Activated CD4-positive, alpha-beta T cell treated with anti-CD3 and anti-CD28 coated beads for 4 hours (primary cell): ENCODE results near the gene VPS54.
"Not testable (repeated sequence)": the region's sequence is repeated elsewhere in the genome, so short reads cannot be mapped to it uniquely, and the experiment has no call there.

Source experiments
- DNase-seq, 2 donors: peaks; one replicate each; pipeline ENCODE4 v3.0.0-alpha.2; 2020

Gene VPS54

DNA sequence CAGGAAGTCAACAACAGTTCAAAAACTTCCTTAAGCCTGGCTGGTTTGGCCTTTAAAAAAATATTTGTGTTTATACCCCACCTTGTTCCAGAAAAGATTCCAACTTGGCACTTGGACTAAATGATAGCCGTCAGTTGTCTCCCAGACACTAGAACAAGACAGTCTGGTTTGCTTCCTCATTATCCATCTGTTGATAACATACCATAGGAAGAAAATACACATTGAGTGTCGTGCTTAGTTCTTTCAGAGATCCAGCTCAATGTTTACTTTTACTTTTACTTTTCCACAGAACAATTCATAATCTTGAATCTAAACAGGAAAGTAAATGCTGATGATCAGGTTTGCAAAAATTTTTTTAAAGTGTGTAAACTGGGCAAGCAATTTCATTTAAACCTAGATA, 2.4 kb upstream of the VPS54 start:
- DNase-seq: no peak

DNA sequence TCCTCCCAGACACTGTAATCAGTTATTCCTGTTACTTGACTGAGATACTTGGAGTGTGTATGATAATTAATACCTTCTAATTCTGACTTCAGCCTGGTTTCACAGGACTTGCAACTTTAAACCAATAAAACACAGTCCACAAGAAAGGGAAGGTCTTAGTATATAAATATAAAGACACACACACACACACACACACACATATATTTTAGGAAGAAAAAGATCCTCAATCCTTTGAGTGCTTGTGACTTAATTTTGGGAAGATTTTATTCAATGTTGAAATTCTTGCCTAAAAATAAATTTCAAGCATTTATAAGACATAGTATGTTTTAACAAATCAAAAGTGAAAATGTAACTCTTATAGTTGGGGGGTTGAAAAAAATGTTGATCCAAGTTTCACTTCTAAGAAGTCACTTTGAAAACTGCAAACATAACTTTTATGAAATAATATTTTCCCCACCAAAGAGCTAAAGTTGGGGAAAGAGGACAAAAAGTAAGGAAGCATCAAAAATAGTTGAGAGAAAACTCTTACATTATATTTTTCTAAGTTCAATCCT, 824 bp upstream of the VPS54 start:
- DNase-seq: no peak

DNA sequence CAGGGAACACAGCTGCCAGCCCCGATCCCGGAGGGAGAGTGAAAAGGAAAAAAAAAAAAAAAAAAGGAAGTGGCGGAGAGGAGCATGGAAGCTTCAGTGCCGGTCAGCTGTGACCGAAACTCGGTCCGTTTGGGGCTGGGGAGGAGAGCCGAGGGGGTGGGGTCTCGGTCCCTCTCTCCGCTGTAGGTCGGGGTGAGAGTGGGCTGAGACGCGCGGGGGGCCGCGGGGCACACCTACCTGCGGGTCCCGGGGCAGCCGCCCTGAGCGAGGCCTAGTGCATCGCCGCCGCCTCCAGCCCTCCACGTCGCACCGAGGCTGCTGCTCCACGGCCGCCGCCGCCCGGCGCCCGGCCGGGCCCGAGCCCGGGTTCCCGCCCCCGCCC, 536 bp downstream of the VPS54 start:
- peak; percentile 29 to 41 for DNase-seq

DNA sequence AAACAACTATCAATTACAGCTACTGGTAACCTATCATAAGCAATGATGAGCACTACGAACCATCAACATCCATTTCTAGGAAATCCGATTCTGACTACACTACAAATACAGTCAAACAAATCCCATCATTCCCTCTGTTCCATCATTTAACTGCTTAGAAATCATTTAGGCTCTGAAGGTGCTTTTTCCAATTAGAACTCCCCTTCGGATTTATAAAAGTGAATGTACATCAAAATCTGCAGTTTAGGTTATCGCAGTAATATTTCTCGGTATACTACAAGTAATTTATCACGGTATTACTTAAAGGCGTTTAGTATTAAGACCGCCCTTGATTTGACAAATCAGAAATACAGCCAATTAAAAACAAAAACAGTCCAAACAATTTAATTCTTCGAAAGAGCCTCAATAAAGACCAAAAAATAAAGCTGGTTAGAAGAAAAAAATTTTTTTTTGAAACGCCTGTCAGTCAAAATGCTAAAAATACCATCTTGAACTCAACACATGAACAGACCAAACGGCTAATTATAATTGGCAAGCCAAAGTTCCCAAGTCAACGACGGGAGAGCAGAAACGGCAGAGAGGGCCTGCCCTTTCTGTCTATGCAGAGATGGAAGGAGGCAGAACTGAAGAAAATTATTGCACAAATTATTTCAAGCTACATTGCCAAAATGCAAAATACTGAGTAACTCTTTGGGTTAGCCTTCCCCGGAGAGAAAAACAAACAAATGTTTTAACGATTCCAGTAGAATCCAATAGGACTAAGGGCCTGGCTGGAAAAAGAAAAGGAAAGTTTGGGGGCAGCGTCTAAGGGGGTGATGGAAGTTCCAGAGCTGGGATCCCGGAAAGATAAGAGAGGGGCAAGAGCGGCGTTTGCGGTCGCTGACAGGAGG, 1.2 kb downstream of the VPS54 start:
- DNase-seq: no peak

DNA sequence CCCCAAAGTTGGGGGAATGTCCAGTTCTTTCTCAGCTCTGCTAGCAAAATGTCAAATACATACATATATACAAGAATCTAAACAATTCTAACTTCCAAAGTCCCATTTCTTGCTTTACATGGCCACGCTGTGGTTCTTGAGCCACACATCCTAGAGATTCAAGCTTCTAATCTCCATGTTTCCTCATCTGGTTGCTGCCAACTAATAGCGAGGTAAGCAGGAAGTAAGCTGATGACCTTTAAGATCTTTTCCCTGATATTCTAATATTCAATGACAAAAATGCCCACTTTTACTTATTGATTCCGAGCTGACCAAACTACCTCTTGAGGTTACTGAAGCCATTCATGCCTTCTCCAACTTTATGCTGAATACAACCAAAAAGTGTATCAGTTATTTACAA, 3.3 kb downstream of the VPS54 start:
- no peak for DNase-seq

DNA sequence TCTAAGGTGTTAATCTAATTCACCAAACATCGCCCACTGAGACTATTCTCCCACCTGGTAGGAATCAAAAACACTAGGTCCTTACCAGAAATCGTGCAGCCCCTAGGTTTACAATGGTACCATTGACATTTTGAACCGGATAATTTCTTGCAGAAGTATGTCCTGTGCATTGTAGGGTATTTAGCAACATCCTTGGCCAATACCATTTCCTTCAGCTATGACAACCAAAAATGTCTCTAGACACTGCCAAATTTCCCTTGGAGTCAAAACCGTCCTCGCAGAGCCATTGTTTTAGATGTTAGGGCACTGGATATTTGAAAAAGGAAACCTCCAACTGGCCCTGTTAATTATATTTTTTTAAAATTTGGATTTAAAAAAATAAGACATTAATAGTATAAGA, 3.8 kb downstream of the VPS54 start:
- no peak for DNase-seq

DNA sequence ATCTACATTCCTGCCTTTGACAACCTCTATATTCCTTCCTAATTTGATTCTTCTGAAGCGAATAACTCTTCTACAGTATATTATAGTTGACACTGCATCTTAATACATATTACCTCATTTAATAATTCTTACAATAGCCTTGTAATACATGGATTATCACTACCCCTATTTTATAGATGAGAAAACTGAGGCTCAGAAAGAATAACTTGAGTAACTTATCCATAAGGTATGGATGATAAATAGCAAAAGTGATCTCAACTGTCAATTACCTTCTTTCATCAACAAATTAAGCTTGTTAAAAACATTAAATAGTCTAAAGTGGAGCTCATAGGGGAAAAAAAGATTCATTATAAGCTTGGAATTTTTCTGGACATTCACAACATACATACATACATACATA, 4.6 kb downstream of the VPS54 start:
- DNase-seq: no peak

DNA sequence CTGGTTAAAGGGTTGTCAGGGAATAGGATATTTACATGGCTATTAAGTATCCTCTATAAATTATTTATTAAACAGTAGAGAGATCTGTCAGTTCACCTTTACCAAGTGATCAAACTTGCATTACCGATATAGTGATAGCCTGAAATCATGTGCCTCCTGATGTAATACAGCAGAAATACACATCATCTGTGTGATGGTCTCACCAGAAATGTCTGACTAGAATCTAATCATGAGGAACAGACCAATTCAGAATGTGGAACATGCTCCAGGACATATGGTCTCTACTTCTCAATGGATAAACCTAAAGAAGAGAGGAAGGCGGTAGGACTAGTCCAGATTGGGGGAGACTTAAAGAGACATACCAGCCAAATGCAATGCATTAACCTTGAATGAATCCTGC, 6.2 kb downstream of the VPS54 start:
- no peak for DNase-seq

DNA sequence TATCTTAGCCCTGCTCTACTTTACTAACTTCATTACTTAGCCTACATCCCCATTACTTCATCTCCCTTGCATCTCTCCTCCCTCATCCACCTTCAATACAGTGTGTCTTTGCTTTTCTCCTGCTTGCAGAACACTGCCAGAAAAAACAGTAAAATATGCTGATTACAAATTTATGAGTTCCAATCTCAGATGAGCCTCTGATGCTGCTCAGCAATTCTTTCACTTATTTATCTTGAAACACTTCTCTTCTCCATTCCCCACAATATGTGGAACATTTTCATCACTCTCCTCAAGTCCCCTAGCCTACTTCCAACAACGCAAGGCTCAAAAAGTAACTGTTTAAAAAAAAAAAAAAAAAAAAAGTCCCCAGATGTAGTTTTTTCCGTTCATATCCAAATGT, 7.1 kb downstream of the VPS54 start:
- no peak for DNase-seq

DNA sequence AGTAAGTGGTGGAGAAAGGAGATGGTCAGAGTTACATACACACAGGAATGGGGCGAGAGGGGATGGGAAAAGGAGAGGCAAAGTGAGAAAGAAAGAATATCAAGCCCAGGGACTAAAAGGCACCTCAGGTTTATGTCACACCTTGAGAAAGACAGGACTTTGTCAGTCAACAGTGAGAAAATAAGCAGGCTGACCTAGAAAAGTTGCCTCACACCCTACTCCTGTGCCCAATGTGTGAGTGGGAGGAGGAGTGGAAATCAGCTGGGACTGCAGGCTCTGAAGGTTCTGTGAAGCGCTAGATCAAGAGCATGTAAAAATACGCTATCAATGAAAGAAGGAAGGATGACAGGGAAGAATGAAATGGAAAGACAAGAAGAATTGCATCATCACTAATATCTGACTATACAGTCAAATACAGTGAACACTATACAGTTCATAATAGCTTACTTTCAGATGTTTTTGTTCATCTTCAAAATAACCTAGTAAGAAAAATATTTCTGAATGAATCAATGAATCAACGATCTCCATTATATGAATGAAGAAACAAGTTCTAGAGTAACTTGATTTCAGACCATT, 10.7 kb downstream of the VPS54 start:
- no peak for DNase-seq

DNA sequence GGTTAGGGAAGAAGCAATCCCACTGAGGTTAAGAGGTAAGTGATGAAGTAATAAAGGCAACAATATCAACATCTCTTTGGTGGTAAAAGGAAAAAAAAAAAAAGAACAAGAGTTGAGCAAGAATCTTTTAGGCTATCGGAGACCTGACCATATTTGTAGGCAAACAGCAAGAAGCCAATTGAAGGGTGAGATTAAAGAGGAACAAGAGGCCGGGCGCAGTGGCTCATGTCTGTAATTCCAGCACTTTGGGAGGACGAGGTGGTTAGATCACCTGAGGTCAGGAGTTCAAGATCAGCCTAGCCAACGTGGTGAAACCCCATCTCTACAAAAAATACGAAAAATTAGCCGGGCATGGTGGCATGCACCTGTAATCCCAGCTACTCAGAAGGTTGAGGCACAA, 11.3 kb downstream of the VPS54 start:
- DNase-seq: no peak

DNA sequence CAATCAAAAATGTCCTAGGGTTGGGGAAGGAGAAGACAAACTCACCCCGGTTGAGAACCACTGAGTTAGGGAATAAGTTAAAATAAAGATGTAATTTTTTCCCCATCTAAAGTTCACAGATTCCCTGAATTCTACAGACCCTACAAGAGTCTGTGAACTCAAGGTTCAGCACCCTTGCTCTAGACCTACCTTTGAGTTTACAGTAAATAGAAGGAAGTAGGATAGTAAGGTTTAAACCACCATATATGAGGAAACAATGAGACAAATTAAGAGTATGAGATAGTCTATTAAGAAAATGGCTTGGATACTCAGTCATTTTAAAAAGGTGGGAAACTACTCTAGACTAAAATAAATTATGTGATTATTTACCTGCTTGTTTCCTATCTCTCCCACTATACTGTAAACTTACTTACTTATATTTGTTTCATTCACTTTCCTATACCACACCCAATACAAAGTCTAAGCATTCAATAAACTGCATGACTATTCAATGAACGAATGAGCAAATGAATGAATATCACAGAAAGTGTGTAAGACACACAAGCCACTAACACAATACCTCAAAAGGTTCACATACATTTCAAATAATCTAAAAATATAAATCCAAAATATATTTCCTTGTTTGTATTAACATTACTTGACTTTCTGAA, 13.4 kb downstream of the VPS54 start:
- no peak for DNase-seq

DNA sequence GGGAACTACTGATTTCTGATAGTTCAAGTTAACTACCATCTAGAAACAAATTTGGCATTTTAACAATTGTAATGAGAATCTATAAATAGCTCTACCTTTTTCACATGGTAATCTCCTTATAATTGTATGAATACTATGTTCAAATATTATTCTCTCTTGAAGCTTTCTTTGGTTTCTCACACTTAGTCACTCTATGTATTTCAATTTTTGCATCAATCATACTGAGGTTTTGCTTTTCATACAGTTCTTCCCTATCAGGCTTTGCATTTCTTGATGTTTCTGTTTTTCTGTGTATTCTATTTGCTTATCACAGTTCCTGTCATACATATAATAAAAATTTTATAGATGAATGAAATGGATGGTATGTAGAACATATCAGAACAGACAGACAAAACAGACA, 16.0 kb downstream of the VPS54 start:
- no peak for DNase-seq

DNA sequence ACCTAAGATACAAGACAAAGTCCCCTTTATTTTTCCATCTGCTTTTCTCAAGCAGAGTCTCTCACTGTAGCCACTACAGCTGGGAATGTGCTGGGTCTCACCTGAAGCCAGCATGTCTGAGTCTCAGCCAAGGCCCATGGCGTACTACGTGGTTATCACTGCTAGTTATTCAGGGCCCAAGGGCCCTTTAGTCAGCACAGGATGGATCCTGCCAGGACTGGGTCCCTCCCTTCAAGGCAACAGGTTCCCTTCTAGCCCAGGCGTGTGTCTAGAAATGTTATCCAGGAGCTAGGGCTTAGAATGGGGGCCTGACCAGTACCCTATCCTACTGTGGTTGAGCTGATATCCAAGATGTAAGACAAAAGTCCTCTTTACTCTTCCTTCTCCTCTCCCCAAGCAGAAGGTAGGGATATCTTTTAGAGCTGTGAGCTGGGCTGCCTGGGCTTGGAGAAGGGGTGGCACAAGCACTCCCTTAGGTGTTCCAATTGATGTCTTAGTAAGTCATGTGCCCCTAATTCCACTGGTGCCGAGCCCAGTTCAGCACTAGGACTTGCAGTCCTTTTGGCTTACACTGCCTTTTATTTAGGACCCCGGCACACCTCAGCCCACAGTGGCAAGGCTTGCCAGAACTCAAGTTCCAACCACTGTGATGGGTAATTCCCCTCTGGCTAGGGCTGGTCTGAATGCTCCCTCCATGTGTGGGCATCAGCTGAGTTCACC, 17.7 kb downstream of the VPS54 start:
- DNase-seq: no peak

DNA sequence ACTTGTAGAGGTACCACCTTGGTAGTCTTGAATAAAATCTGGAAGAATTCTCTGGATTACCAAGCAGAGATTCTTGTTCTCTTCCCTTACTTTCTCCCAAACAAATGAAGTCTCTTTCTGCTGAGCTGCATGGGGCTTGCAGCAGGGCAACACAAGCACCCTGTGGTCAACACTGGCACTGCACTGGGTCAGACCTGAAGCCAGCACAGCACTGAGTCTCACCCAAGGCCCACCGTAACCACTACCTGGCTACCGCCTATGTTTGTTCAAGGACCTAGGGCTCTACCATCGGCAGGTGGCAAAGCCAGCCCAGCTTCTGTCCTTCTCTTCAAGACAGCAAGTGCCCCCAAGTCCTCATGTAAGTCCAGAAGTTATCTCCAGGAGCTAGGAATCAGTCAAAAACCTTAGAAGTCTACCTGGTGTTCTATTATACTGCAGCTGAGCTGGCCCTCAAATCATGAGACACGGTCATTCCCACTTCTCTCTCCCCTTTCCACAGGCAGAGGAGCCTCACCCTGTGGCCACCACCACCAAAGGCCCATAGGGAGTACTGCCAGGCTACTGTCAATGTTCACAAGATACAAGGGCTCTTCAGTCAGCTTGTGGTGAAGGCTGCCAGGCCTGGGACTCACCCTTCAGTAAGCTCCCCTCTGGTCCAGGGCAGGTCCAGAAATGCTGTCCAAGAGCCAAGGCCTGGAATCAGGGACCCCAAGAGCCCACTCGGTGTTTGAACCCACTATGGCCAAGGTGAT, 18.4 kb downstream of the VPS54 start:
- no peak for DNase-seq

DNA sequence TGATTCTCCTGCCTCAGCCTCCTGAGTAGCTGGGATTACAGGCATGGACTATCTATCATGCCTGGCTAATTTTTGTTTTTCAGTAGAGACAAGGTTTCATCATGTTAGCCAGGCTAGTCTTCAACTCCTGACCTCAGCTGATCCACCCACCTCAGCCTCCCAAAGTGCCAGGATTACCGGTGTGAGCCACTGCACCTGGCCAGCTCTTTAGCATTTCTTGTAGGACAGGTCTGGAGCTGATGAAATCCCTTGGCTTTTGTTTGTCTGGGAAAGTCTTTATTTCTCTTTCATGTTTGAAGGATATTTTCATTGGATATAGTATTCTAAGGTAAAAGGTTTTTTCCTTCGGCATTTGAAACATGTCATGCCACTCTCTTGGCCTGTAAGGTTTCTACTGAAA, 20.2 kb downstream of the VPS54 start:
- DNase-seq: no peak

DNA sequence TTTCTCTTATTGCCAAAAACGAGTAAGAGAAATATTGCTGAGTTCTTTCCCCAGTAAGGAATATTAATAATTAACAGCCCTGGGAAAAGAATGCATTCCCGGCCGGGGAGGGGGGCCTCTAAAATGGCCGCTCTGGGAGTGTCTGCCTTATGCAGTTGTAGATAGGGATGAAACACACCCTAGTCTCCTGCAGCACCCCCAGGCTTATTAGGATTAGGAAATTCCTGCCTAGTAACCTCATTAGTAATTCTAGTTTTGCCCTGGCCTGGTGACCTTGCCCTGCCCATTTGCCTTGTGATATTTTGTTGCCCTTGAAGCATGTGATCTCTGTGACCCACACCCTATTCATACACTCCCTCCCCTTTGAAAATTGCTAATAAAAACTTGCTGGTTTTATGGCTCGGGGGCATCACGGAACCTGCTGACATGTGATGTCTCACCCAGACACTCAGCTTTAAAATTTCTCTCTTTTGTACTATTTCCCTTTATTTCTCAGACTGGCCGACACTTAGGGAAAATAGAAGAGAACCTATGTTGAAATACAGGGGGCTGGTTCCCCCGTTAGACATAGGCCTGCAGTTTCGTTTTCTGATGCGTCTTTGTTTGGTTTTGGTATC, 22.5 kb downstream of the VPS54 start:
- DNase-seq: not testable (repeated sequence)

DNA sequence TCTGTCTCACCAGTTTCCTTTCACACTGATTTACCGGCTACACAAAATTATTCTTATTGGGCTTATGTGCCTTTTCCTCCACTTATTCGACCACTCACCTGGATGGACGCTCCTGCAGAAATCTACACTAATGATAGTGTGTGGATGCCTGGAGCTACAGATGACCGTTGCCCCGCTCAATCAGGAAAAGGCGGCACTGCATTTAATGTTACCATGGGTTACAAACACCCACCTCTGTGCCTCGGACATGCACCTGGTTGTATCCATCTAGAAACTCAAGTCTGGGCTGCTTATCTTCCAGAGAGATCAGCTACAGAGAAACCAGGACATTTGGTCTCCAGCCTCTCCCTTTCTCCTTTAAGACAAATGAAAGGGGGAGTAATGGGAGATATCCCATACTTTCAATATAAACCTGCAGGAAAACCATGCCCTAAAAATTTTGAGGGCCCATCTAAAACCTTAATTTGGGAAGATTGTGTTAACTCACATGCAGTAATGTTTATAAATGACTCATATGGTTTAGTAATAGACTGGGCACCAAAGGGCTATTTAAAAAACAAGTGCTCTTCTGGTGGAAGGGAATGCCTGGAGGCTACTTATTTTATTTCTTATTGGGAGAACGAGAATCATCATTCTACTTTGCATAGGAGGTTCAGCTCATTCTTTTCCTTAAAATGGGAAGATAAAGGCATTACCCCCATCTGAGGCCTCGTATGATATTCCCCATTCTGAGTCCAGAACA, 24.7 kb downstream of the VPS54 start:
- not testable (repeated sequence) for DNase-seq

DNA sequence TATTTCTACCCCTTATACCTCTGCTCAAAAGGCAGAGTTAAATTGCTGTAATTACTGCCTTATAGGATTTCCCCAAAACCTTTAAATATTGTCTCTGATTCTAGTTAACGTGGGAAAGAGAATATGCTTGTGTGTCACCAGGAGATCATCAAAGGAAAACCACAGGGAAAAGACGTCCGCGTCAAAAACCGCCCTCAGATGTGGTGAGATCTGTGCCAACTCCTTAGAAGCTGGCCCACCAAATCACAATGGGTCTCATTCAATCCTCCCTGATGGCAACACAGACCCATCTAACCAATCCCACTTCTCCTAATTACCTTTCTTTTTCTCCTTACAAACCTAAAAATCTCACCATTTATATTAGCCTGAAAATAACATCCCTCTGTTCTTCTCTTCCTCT, 25.4 kb downstream of the VPS54 start:
- no peak for DNase-seq

DNA sequence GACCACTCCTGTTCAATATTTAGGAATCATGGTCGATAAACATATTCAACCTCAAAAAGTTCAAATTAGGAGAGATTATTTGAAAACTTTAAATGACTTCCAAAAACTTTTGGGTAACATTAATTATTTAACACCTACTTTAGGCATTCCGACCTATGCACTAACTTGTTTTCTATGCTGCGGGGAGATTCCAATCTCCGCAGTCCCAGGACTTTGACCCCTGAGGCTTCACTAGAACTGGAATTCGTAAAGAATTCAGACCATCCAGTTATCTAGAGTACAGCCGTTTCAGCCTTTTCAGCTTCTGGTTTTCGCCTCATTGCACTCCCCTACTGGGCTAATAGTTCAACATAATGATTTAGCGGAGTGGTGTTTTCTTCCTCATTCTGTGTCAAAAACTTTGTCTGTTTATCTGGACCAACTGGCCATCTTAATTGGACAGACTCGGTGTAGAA, 26.1 kb downstream of the VPS54 start:
- DNase-seq: not testable (repeated sequence)

DNA sequence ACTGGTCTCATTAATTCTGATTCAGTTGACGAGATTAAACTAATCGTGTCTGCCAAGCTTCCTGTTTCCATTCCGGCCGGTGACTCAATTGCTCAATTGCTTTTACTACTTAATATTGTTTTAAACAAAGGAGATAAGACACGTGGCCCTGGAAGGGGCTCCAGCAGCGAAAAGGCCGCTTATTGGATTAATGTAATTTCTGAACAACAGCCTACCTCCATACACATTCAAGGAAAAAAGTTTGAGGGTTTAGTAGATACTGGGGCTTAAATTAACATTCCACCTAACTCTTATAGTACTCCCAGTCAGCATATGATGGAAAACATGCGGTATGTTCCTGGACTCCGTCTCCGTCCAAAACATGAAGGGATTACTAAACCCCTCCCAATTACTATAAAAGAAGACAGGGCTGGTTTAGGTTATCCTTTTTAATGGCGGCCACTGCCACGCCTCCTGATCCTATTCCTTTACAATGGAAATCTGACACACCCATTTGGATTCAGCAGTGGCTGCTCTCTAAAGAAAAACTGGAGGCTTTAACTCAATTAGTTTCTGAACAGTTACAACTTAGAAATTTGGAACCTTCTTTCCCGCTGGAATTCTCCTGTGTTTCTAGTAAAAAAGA, 27.1 kb downstream of the VPS54 start:
- no peak for DNase-seq
